SU-DHL-6 (cell line): ENCODE measurements around the gene NDUFS6.

ENCODE experiments used
- H2AFZ ChIP-seq: fragments of 200-600 bp; sonication (generic); 2 replicates; pipeline ENCODE4 v1.6.1; 2014; ENCODE audit warnings: low read depth, mild to moderate bottlenecking, moderate library complexity, mixed read lengths, antibody characterized with exemption, low read length; ENCODE audit not compliant: severe bottlenecking
- H3F3A ChIP-seq: fragments of 200-600 bp; shearing (Covaris generic); 2 replicates; pipeline ENCODE4 v1.6.0; 2016; ENCODE audit warnings: antibody characterized with exemption, mild to moderate bottlenecking; ENCODE audit not compliant: insufficient read depth
- H3K27ac ChIP-seq: fragments of 200-600 bp; sonication (generic); 2 replicates; pipeline ENCODE4 v1.5.1; 2016; ENCODE audit warnings: low read depth, mild to moderate bottlenecking, low read length, moderate library complexity, mixed read lengths
- H3K27me3 ChIP-seq: fragments of 200-600 bp; sonication (generic), shearing (Covaris generic); 2 replicates; pipeline ENCODE4 v1.6.0; 2014; ENCODE audit warnings: mild to moderate bottlenecking, low read length
- H3K36me3 ChIP-seq: fragments of 200-600 bp; sonication (generic); 2 replicates; pipeline ENCODE4 v1.6.1; 2014; ENCODE audit warnings: mild to moderate bottlenecking, low read length, mixed read lengths
- H3K4me2 ChIP-seq: fragments of 300-600, 200-600 bp; shearing (Covaris generic), sonication (generic); 2 replicates; pipeline ENCODE4 v1.6.0; 2014; ENCODE audit warnings: low read length, low read depth, mild to moderate bottlenecking; ENCODE audit not compliant: poor library complexity, severe bottlenecking
- H3K4me3 ChIP-seq: fragments of 200-600 bp; sonication (generic); 2 replicates; pipeline ENCODE4 v1.5.1; 2014; ENCODE audit warnings: antibody characterized with exemption, low read length, mild to moderate bottlenecking, mixed read lengths; ENCODE audit not compliant: insufficient read depth, poor library complexity, severe bottlenecking
- H3K79me2 ChIP-seq: fragments of 200-600 bp; sonication (generic); 2 replicates; pipeline ENCODE4 v1.6.1; 2014; ENCODE audit warnings: mild to moderate bottlenecking, low read length, moderate library complexity; ENCODE audit not compliant: insufficient read depth
- H3K9ac ChIP-seq: fragments of 200-600 bp; sonication (generic); 2 replicates; pipeline ENCODE4 v1.7.0; 2014; ENCODE audit warnings: mild to moderate bottlenecking, low read length
- H3K9me2 ChIP-seq: fragments of 200-600 bp; sonication (generic); replicated peaks from 2 replicates; pipeline ENCODE4 v1.6.1; 2014; ENCODE audit warnings: low read length; ENCODE audit not compliant: insufficient read depth
- H3K9me3 ChIP-seq: fragments of 200-600 bp; sonication (generic); 2 replicates; pipeline ENCODE4 v1.6.1; 2014; ENCODE audit warnings: low read length, mixed read lengths; ENCODE audit not compliant: insufficient read depth
- H4K20me1 ChIP-seq: fragments of 200-600 bp; sonication (generic); 2 replicates; pipeline ENCODE4 v1.6.1; 2014; ENCODE audit warnings: low read depth, mild to moderate bottlenecking, antibody characterized with exemption, low read length, moderate library complexity, mixed read lengths
- EZH2phosphoT487 ChIP-seq: fragments of 200-600 bp; sonication (generic), shearing (Covaris generic); conservative IDR thresholded peaks from 2 replicates; pipeline ENCODE4 v1.6.1; 2018; ENCODE audit warnings: mild to moderate bottlenecking, antibody characterized with exemption, low read length, moderate library complexity, mixed read lengths
- TF ChIP-seq, protein P1 (sequence below): fragments of 200-600 bp; sonication (generic); IDR thresholded peaks from one replicate; pipeline ENCODE4 v1.5.1; 2017; ENCODE audit warnings: antibody characterized with exemption, mild to moderate bottlenecking, low read length, moderate library complexity; ENCODE audit not compliant: insufficient read depth, poor library complexity, severe bottlenecking

The NDUFS6 gene

DNA sequence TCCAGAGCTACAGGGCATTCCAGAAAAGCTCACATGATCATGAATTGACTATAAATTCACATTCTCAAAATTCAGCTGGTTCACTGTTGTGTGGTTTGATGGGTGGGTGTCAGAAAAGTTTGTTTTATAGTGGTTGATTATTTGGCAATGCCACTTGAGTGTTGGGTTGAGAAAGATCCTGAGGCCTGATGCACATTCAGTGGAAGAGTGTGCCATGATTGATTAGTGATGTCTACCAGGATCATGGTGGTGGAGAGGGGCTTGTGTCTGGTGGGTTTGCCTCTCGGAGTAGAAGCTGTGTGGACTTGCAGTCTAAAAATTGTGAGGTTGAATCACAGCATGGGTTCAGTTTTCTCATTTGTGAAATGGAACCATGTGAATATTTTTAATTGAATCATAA lies 2.0 kb downstream of the NDUFS6 start:
- H3K9ac ChIP-seq = no peak overlapping the region
- H4K20me1 ChIP-seq = no peaks in the 10 kb centered on the region
- no peaks in the 10 kb centered on the region for H3K9me2 ChIP-seq
- peaks cover 84% of the 10 kb centered on the region for H3K79me2 ChIP-seq
- no peak for TF ChIP-seq EZH2phosphoT487
- TF ChIP-seq, protein P1, sequence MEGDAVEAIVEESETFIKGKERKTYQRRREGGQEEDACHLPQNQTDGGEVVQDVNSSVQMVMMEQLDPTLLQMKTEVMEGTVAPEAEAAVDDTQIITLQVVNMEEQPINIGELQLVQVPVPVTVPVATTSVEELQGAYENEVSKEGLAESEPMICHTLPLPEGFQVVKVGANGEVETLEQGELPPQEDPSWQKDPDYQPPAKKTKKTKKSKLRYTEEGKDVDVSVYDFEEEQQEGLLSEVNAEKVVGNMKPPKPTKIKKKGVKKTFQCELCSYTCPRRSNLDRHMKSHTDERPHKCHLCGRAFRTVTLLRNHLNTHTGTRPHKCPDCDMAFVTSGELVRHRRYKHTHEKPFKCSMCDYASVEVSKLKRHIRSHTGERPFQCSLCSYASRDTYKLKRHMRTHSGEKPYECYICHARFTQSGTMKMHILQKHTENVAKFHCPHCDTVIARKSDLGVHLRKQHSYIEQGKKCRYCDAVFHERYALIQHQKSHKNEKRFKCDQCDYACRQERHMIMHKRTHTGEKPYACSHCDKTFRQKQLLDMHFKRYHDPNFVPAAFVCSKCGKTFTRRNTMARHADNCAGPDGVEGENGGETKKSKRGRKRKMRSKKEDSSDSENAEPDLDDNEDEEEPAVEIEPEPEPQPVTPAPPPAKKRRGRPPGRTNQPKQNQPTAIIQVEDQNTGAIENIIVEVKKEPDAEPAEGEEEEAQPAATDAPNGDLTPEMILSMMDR = no peak
- H3K27me3 ChIP-seq = no peaks in the 10 kb centered on the region
- peaks cover 11% of the 10 kb centered on the region; the same call in 1 of the 2 replicates for H3K36me3 ChIP-seq
- no peak overlapping the region for H3K27ac ChIP-seq
- H2AFZ ChIP-seq = no peak overlapping the region
- no peaks in the 10 kb centered on the region for H3K9me3 ChIP-seq
- no peak overlapping the region for H3K4me3 ChIP-seq
- peaks cover 13% of the 10 kb centered on the region for H3F3A ChIP-seq
- no peak overlapping the region for H3K4me2 ChIP-seq

DNA sequence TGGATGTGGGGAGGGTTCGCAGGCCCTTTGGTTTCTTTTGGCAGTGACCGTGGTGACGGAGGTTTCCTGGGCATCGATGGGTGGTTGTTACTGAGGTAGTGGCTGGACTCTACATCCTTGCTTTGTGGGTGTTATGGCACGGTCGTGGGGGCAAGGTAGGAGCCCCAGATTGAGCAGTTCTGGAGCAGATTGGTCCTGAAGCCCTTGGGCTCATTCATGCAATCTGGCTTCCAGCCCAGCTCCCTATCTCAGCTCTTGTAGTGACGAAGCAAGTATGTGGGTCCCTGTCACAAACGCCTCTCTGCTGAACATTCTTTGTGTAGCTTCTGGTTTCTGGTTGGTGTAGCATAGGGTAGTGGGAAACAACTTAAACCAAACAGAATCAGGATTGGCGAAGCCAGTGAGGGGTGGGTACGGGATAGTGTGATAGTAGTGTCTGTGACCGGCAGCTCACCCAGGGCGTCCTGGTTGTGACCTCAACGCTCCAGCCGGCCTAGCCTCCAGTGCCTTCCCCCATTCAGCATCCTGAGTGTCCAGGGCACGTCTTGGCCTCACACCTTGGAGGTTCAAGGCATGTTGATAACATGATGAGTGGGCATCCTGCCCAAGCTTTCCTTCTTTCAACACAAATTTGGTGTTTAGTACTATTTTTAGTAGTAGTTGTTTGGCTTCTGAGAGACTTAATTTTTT lies 2.9 kb downstream of the NDUFS6 start:
- TF ChIP-seq, protein P1 = no peak
- no peak for TF ChIP-seq EZH2phosphoT487
- no peak overlapping the region for H3K4me3 ChIP-seq
- H3K27ac ChIP-seq = no peak overlapping the region
- H4K20me1 ChIP-seq = no peaks in the 10 kb centered on the region; the same call in 1 of the 2 replicates
- H3K4me2 ChIP-seq = no peak overlapping the region
- no peaks in the 10 kb centered on the region for H3K9me2 ChIP-seq
- peaks cover 11% of the 10 kb centered on the region; the same call in 1 of the 2 replicates for H3K36me3 ChIP-seq
- no peak overlapping the region for H3K9ac ChIP-seq
- H2AFZ ChIP-seq = no peak overlapping the region
- no peaks in the 10 kb centered on the region for H3K27me3 ChIP-seq
- H3K79me2 ChIP-seq = peaks cover 84% of the 10 kb centered on the region
- H3K9me3 ChIP-seq = no peaks in the 10 kb centered on the region
- peaks cover 13% of the 10 kb centered on the region for H3F3A ChIP-seq

DNA sequence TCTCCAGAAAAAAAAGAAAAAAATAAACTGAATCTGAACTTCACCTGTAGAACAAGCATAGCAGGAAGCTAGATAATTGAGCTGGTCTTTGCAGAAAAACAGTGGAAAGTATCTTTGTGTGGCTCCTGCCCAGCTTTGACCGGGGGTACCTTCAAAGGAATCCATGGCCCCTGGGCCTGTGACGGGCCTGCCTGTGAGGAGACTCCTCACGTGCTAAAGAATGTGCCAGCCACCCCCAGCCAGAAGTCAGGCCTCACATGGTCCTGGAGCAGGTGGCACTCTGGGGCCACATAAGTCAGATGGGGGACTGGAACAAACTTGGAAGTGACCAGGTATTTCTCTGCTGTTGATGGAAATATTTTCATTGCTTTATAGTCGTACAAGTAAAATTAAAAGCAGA lies 4.1 kb downstream of the NDUFS6 start:
- no peak overlapping the region for H2AFZ ChIP-seq
- H3K4me3 ChIP-seq = no peak overlapping the region
- TF ChIP-seq, protein P1 = no peak
- TF ChIP-seq EZH2phosphoT487 = no peak
- no peak overlapping the region for H3K9ac ChIP-seq
- H3F3A ChIP-seq = peaks cover 11% of the 10 kb centered on the region
- peaks cover 11% of the 10 kb centered on the region; the same call in 1 of the 2 replicates for H3K36me3 ChIP-seq
- H3K27me3 ChIP-seq = no peaks in the 10 kb centered on the region
- H4K20me1 ChIP-seq = no peaks in the 10 kb centered on the region; the same call in 1 of the 2 replicates
- peaks cover 93% of the 10 kb centered on the region for H3K79me2 ChIP-seq
- H3K9me2 ChIP-seq = no peaks in the 10 kb centered on the region
- H3K4me2 ChIP-seq = no peak overlapping the region
- H3K9me3 ChIP-seq = no peaks in the 10 kb centered on the region
- H3K27ac ChIP-seq = no peak overlapping the region
